Coronary artery (tissue), 2 donors: ENCODE results near the gene KCNQ1.

ENCODE experiments used
- DNase-seq: peaks from one replicate; pipeline ENCODE4 v3.0.0-alpha.2; 2017; ENCODE audit warnings: low spot score
- H3K27ac ChIP-seq, 2 donors: fragments of 200-600 bp; sonication (generic); one replicate each; pipeline ENCODE4 v1.5.1; 2016 to 2019
- H3K4me3 ChIP-seq: fragments of 200-600 bp; sonication (generic); 2 replicates; pipeline ENCODE4 v1.5.1; 2016; ENCODE audit warnings: mild to moderate bottlenecking, moderate library complexity
- TF ChIP-seq, protein P1 (sequence below): fragments of 200-600 bp; sonication (generic); IDR thresholded peaks from one replicate; pipeline ENCODE4 v1.5.1; 2019; ENCODE audit warnings: antibody characterized with exemption

The KCNQ1 gene

DNA sequence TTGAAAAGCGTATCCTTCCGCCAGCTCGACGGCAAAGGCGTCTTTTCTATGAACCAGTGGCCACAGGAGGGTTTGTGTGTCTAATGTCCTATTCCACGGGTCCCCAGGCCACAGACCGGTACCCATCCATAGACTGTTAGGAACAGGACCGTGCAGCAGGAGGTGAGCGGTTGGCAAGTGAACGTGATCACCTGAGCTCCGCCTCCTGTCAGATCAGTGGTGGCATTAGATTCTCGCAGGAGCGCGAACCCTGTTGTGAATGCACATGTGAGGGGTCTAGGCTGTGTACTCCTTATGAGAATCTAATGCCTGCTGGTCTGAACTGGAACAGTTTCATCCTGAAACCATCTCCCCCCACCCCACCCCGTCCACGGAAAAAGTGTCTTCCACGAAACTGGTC is 317.6 kb downstream of the KCNQ1 start:
- TF ChIP-seq, protein P1, sequence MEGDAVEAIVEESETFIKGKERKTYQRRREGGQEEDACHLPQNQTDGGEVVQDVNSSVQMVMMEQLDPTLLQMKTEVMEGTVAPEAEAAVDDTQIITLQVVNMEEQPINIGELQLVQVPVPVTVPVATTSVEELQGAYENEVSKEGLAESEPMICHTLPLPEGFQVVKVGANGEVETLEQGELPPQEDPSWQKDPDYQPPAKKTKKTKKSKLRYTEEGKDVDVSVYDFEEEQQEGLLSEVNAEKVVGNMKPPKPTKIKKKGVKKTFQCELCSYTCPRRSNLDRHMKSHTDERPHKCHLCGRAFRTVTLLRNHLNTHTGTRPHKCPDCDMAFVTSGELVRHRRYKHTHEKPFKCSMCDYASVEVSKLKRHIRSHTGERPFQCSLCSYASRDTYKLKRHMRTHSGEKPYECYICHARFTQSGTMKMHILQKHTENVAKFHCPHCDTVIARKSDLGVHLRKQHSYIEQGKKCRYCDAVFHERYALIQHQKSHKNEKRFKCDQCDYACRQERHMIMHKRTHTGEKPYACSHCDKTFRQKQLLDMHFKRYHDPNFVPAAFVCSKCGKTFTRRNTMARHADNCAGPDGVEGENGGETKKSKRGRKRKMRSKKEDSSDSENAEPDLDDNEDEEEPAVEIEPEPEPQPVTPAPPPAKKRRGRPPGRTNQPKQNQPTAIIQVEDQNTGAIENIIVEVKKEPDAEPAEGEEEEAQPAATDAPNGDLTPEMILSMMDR = no peak
- peak; percentile 69 for DNase-seq
- no peak overlapping the region for H3K27ac ChIP-seq
- no peak overlapping the region for H3K4me3 ChIP-seq

DNA sequence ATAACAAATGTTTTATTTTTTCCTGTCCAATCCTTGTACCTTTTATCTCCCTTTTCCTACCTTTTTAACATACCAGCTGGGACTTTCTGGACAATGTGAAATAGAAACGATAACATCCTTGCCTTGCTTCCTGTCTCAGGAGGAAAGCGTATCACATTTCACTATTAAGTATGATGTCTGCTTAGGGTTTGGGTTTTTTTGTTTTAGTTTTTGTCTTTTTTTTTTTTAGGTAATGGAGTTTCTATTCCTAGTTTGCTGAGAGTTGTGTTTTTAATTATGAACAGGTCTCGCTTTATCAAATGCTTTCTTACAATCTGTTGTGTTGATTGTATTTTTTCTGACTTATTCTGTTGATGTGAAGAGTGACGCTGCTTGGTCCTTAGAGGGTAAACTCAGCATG is 319.2 kb downstream of the KCNQ1 start:
- DNase-seq = no peak
- TF ChIP-seq, protein P1 = no peak
- no peak overlapping the region for H3K27ac ChIP-seq
- no peak overlapping the region for H3K4me3 ChIP-seq

- TF ChIP-seq, protein P1 = no peak
- no peak for DNase-seq
- H3K27ac ChIP-seq = no peak overlapping the region
- no peak overlapping the region for H3K4me3 ChIP-seq
Observed at GRCh38 chr11:2765491-2765890, 320.7 kb downstream of the KCNQ1 start.

- Histone ChIP-seq H3K4me3 (no peak overlapping the region), H3K27ac (no peak overlapping the region)
- TF ChIP-seq, protein P1 = no peak
- DNase-seq = peak; percentile 41
Observed at GRCh38 chr11:2766166-2766565, 321.4 kb downstream of the KCNQ1 start.

- no peak for DNase-seq
- Histone ChIP-seq H3K4me3 (no peak overlapping the region), H3K27ac (no peak overlapping the region)
- TF ChIP-seq, protein P1 = no peak
Observed at GRCh38 chr11:2767071-2767470, 322.3 kb downstream of the KCNQ1 start.

DNA sequence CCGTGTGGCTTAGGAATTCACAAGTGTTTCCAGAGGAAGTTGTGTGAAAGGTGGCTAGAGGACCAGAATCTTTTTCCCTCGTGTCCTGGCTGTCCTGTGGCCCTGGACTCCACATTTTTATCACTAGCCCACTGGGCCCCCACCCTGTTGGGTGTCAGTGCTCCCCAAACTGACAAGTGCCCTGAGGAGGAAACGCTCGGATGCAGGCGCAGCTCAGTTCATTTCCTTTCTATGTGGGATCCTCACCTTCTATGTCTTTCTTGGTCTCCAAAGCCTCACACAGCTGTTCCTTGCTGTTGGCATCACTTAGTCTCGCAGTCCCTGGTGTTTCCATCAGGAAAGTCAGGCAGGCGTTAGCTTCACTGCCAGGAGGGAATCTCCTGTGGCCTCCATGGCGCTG is 323.0 kb downstream of the KCNQ1 start:
- DNase-seq = peak; percentile 60
- TF ChIP-seq, protein P1 = no peak
- no peak overlapping the region for H3K27ac ChIP-seq
- no peak overlapping the region for H3K4me3 ChIP-seq

- TF ChIP-seq, protein P1 = no peak
- Histone ChIP-seq H3K4me3 (no peak overlapping the region), H3K27ac (no peak overlapping the region)
- DNase-seq = peak; percentile 67
Observed at GRCh38 chr11:2768471-2769408, 323.9 kb downstream of the KCNQ1 start.
